ENCODE results near the gene ADM2.
A peak's percentile ranks its signal among the peaks of the same experiment; 100 is the strongest.

Gene ADM2

GRCh38 chr22:50503475-50504145, 22.3 kb downstream of the ADM2 start:
- no peaks in the 10 kb centered on the region for H3K27me3 ChIP-seq (ENCODE audit: insufficient read depth, low read depth, severe bottlenecking)
- no peaks in the 10 kb centered on the region for H3K9me3 ChIP-seq (ENCODE audit: severe bottlenecking)
- no peak for DNase-seq
- H3K36me3 ChIP-seq = peaks cover 32% of the 10 kb centered on the region
- H3K27ac ChIP-seq = no peak overlapping the region
- TF ChIP-seq CTCF (IDR thresholded peaks at IDR 0.05; ENCODE audit: low read depth, low read length) = 0 out of 2 replicates have a peak, but pooled peaks have one; percentile 20
- no peak overlapping the region for H3K4me3 ChIP-seq (ENCODE audit: low read depth, low read length)

GRCh38 chr22:50504369-50505211, 23.2 kb downstream of the ADM2 start:
- no peak for DNase-seq

GRCh38 chr22:50505276-50505775, 24.0 kb downstream of the ADM2 start:
- no peak for DNase-seq
- Histone ChIP-seq H3K9me3 (ENCODE audit: severe bottlenecking) (no peaks in the 10 kb centered on the region), H3K27me3 (ENCODE audit: insufficient read depth, low read depth, severe bottlenecking) (no peaks in the 10 kb centered on the region), H3K36me3 (peaks cover 44% of the 10 kb centered on the region), H3K4me3 (ENCODE audit: low read depth, low read length) (no peak overlapping the region), H3K27ac (no peak overlapping the region)
- TF ChIP-seq CTCF (IDR thresholded peaks at IDR 0.05; ENCODE audit: low read depth, low read length) = no peak

More at GRCh38 chr22:50504369-50505211, 23.2 kb downstream of the ADM2 start:
- TF ChIP-seq CTCF (IDR thresholded peaks at IDR 0.05; ENCODE audit: low read depth, low read length) = no peak
- H3K27me3 ChIP-seq (ENCODE audit: insufficient read depth, low read depth, severe bottlenecking) = no peaks in the 10 kb centered on the region
- peaks cover 37% of the 10 kb centered on the region for H3K36me3 ChIP-seq
- no peak overlapping the region for H3K4me3 ChIP-seq (ENCODE audit: low read depth, low read length)
- H3K27ac ChIP-seq = no peak overlapping the region
- no peaks in the 10 kb centered on the region for H3K9me3 ChIP-seq (ENCODE audit: severe bottlenecking)

- Histone ChIP-seq H3K27ac (peak overlapping the region; percentile 43), H3K4me3 (ENCODE audit: low read depth, low read length) (no peak overlapping the region; the same call in 1 of the 2 replicates), H3K36me3 (peaks cover 50% of the 10 kb centered on the region), H3K27me3 (ENCODE audit: insufficient read depth, low read depth, severe bottlenecking) (no peaks in the 10 kb centered on the region), H3K9me3 (ENCODE audit: severe bottlenecking) (no peaks in the 10 kb centered on the region)
- no peak for DNase-seq
- TF ChIP-seq CTCF (IDR thresholded peaks at IDR 0.05; ENCODE audit: low read depth, low read length) = no peak
Measured at GRCh38 chr22:50505776-50506610, 24.6 kb downstream of the ADM2 start.

- Histone ChIP-seq H3K9me3 (ENCODE audit: severe bottlenecking) (no peaks in the 10 kb centered on the region), H3K27ac (peak overlapping the region; percentile 92), H3K4me3 (ENCODE audit: low read depth, low read length) (peak overlapping the region; percentile 94), H3K36me3 (peaks cover 53% of the 10 kb centered on the region), H3K27me3 (ENCODE audit: insufficient read depth, low read depth, severe bottlenecking) (no peaks in the 10 kb centered on the region)
- TF ChIP-seq CTCF (IDR thresholded peaks at IDR 0.05; ENCODE audit: low read depth, low read length) = no peak
- DNase-seq = no peak
Measured at GRCh38 chr22:50506611-50507420, 25.5 kb downstream of the ADM2 start.
